Gastroesophageal sphincter (tissue), 3 donors: Measurements from ENCODE around the gene CDIP1.

ENCODE experiments used
- CTCF ChIP-seq, 4 experiments: fragments of 200-600 bp in 2 of 4; fragments of 450-650 bp in 2 of 4; sonication (generic) in 1 of 4; IDR thresholded peaks; one replicate each; pipeline ENCODE4 v1.5.1; 2017 to 2019; ENCODE audit warnings: antibody characterized with exemption in 4 of 4, mild to moderate bottlenecking in 2 of 4, moderate library complexity in 2 of 4
- POLR2AphosphoS5 ChIP-seq: sonication (generic); formaldehyde crosslinking; IDR thresholded peaks from one replicate; pipeline ENCODE4 v1.6.1; 2017; ENCODE audit warnings: antibody characterized with exemption

GRCh38 chr16:4564661-4565267 lies 26.2 kb upstream of the CDIP1 start:
- TF ChIP-seq CTCF (IDR thresholded peaks at IDR 0.05) = no peak
- no peak for TF ChIP-seq POLR2AphosphoS5
